ENCODE results near the gene KCNA2.

KCNA2 gene

DNA sequence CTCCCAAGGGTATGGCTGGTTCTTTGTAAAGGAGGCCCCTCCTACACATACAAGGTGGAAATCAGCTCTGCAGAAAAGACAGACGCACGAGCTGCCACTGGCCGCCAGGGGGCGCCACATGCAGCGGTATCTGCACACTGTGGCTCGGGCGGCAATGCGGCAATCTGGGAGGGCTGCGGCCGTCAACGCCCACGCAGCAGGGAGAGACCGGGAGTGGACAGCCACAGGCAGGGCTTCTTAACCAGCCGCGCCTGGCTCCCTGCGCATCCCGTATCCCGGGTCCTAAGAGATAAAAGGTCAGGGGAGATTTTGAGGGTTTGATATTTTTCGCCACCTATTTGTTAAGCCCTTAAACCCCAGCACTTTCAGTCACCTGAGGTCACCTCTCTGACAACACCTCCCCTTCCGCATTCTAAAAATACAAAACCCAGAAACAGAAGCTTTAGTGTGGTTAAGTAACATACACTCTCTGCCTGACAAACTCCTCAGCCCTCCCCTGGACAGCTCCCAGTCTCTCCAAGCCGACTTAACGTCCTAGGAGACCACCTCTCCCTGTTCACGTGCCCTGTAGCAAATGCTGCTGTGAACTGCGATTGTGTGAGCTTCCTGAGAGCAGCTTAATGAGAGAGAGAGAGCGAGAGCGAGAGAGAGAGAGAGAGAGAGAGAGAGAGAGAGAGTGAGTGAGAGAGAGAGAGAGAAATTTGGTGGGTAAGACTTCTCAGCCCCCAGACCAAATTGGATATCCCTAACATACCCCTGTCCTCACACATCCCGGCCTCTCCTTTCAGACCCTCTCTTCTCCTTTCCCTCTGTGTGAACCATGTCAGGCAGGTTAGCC is 13.5 kb upstream of the KCNA2 start:
- no peak overlapping the region for H3K4me3 ChIP-seq
- no peaks in the 10 kb centered on the region for H3K36me3 ChIP-seq (ENCODE audit: insufficient read depth, low read length)
- DNase-seq (ENCODE audit: low read depth, low spot score): no peak
- H3K9me3 ChIP-seq (ENCODE audit: low read depth, low read length): no peaks in the 10 kb centered on the region
- H3K9ac ChIP-seq (ENCODE audit: insufficient read length): no peak overlapping the region
- H3K27ac ChIP-seq: no peak overlapping the region
- TF ChIP-seq FOXP2 (optimal IDR thresholded peaks at IDR 0.05; ENCODE audit: control extremely low read depth, extremely low read length, insufficient read depth) (no peak), POLR2AphosphoS5 (IDR thresholded peaks at IDR 0.05; ENCODE audit: borderline replicate concordance, low read depth, low read length) (no peak), EZH2 (IDR thresholded peaks at IDR 0.05) (no peak)

DNA sequence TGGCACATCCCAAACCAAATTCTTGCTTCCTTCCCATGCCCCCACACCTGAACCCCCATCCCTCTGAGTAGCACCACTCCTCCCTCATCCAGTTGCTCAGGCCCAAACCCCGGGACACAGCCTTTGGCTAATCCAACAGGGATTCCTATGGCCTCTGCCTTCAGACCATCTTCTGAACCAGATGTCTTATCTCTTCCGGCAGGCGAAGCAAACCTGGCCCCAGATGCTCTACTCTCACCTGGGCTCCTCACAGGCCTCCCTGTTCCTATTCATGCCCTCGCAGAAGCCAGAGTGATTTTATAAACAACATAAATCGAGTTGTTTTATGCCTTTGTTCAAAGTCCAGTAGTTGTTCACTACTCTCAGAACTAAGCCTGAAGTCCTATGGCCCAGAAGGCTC is 12.5 kb upstream of the KCNA2 start:
- Histone ChIP-seq H3K9ac (ENCODE audit: insufficient read length) (no peak overlapping the region), H3K9me3 (ENCODE audit: low read depth, low read length) (no peaks in the 10 kb centered on the region), H3K36me3 (ENCODE audit: insufficient read depth, low read length) (no peaks in the 10 kb centered on the region), H3K4me3 (no peak overlapping the region), H3K27ac (no peak overlapping the region)
- TF ChIP-seq EZH2 (IDR thresholded peaks at IDR 0.05) (no peak), POLR2AphosphoS5 (IDR thresholded peaks at IDR 0.05; ENCODE audit: borderline replicate concordance, low read depth, low read length) (no peak), FOXP2 (optimal IDR thresholded peaks at IDR 0.05; ENCODE audit: control extremely low read depth, extremely low read length, insufficient read depth) (no peak)
- DNase-seq (ENCODE audit: low read depth, low spot score): no peak

DNA sequence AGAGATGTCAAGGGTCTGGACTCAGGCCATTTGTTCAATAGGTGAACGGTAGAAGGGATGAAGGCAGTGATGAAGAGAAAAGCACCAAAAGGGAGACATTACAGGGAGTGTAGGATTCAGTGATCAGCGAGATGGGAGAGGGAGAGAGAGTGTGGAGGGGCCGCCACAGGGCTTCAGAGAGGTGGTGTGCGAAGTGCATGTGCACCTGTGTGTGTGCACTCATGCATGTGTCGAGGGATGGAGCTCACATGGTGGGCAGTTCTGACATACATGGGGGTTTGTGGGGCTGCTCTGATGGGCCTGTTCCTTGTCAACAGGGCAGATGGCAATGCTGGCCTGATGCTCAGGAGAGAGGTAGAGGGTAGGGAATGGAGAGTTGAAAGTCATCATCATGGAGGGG is 11.4 kb upstream of the KCNA2 start:
- Histone ChIP-seq H3K36me3 (ENCODE audit: insufficient read depth, low read length) (no peaks in the 10 kb centered on the region), H3K4me3 (no peak overlapping the region)

DNA sequence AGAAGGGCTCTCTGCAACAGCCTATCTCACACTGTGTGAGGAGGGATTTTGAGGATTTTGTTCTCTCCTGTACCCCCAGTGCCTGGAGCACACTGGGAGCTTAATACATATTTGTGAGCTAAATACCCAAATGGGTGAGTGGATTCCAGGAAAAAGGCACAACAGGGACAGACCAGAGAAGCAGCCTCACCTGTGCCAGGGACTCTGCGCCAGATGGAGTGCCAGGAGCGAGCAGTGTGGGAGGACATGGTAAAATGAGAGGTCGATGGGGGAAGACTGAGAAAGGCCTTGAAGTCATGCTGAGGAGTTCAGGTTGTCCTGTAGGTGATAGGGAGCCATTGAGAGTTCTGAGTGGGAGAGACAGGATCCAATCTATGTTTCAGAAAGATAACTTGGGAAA is 11.0 kb upstream of the KCNA2 start:
- TF ChIP-seq POLR2AphosphoS5 (IDR thresholded peaks at IDR 0.05; ENCODE audit: borderline replicate concordance, low read depth, low read length): no peak

More for the DNA sequence above, 11.4 kb upstream of the KCNA2 start:
- Histone ChIP-seq H3K9ac (ENCODE audit: insufficient read length) (no peak overlapping the region), H3K9me3 (ENCODE audit: low read depth, low read length) (no peaks in the 10 kb centered on the region), H3K27ac (no peak overlapping the region)
- TF ChIP-seq POLR2AphosphoS5 (IDR thresholded peaks at IDR 0.05; ENCODE audit: borderline replicate concordance, low read depth, low read length) (no peak), EZH2 (IDR thresholded peaks at IDR 0.05) (no peak), FOXP2 (optimal IDR thresholded peaks at IDR 0.05; ENCODE audit: control extremely low read depth, extremely low read length, insufficient read depth) (no peak)
- no peak for DNase-seq (ENCODE audit: low read depth, low spot score)

DNA sequence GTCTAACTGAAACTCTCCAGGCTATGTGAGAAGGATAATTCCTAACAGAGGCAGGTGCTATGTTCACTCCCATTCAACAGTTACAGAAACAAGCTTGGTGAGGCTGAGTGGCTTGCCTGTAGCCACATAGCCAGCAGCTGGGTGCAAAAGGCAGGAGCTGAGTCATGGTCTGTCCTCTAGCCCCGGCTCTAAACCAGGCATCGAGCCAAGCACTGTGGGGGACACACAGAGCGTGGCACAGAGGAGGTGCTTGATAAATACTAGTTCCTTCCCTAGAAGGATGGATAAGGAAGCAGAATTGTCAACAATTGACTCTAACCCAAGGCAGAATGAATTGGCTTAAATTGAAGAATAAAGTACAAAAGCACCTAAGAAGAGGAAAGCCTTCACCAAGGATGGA is 10.4 kb upstream of the KCNA2 start:
- Histone ChIP-seq H3K9ac (ENCODE audit: insufficient read length) (no peak overlapping the region), H3K9me3 (ENCODE audit: low read depth, low read length) (no peaks in the 10 kb centered on the region), H3K4me3 (no peak overlapping the region), H3K27ac (no peak overlapping the region), H3K36me3 (ENCODE audit: insufficient read depth, low read length) (no peaks in the 10 kb centered on the region)
- TF ChIP-seq POLR2AphosphoS5 (IDR thresholded peaks at IDR 0.05; ENCODE audit: borderline replicate concordance, low read depth, low read length): no peak
- TF ChIP-seq EZH2 (IDR thresholded peaks at IDR 0.05): no peak
- TF ChIP-seq FOXP2 (optimal IDR thresholded peaks at IDR 0.05; ENCODE audit: control extremely low read depth, extremely low read length, insufficient read depth): no peak
- DNase-seq (ENCODE audit: low read depth, low spot score): no peak

More for the DNA sequence above, 11.0 kb upstream of the KCNA2 start:
- no peaks in the 10 kb centered on the region for H3K9me3 ChIP-seq (ENCODE audit: low read depth, low read length)
- H3K4me3 ChIP-seq: no peak overlapping the region
- H3K36me3 ChIP-seq (ENCODE audit: insufficient read depth, low read length): no peaks in the 10 kb centered on the region
- H3K9ac ChIP-seq (ENCODE audit: insufficient read length): no peak overlapping the region
- DNase-seq (ENCODE audit: low read depth, low spot score): no peak
- H3K27ac ChIP-seq: no peak overlapping the region

DNA sequence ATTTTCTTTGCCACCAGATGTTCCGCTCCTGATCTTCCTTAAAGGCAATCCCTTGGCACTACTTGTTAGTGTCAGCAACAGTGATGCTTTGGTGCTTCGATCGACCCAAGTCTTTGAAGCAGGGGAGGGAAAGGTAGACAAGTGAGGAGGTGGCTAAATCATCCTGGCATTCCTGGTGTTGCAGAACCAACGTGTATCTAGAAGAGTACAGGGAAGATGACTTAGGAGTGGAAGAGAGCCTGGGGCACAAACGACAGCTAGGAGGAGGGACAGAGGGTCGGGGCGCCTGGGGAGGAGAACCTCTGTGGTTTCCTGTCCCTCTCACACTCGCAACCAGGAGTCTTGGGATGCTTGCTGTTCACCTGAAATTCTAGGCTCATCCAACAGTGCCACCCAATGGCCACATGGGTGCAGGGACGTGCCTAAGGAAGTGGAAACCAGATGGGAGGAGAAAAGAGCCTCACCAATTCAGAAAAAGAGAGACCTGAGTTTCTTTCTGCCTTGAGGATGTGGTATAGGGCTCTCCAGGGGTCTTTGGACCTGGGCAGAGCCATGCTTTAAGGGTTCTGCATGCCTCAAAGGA is 9.5 kb upstream of the KCNA2 start:
- no peaks in the 10 kb centered on the region for H3K36me3 ChIP-seq (ENCODE audit: insufficient read depth, low read length)
- H3K4me3 ChIP-seq: no peak overlapping the region
- TF ChIP-seq POLR2AphosphoS5 (IDR thresholded peaks at IDR 0.05; ENCODE audit: borderline replicate concordance, low read depth, low read length) (no peak), FOXP2 (optimal IDR thresholded peaks at IDR 0.05; ENCODE audit: control extremely low read depth, extremely low read length, insufficient read depth) (no peak), EZH2 (IDR thresholded peaks at IDR 0.05) (no peak)
- no peak overlapping the region for H3K27ac ChIP-seq
- peak; percentile 73 for DNase-seq (ENCODE audit: low read depth, low spot score)
- no peak overlapping the region for H3K9ac ChIP-seq (ENCODE audit: insufficient read length)
- H3K9me3 ChIP-seq (ENCODE audit: low read depth, low read length): no peaks in the 10 kb centered on the region

DNA sequence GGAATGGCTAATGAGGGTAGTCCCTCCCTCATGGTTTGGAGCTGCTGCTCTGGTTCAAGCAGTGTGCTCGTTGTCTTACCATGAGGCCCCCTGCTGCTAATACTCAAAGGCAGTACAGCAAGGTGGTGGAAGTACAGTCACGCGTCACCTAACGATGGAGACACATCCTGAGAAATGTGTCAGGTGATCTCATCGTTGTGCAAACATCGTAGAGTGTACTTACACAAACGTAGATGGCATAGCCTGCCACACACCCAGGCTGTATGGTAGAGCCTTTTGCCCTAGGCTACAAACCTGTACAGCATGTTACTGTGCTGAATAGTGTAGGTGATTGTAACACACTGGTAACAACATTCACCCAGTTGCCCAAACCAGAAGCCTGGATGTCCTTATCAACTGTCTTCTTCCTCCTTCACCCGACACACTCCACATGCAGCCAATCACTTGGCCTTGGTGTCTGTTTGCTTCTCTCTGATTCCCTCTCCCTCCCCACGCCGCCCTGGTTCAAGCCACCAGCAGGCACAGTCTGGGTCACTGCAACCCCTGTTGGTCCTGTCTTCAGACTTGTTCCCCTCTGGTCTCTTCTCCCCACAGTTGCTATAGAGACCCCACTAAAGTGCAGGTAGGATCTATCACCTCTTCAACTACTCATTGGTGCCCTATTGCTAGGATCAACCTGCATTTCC is 6.0 kb upstream of the KCNA2 start:
- DNase-seq (ENCODE audit: low read depth, low spot score): no peak
- Histone ChIP-seq H3K36me3 (ENCODE audit: insufficient read depth, low read length) (no peaks in the 10 kb centered on the region), H3K4me3 (no peak overlapping the region), H3K27ac (peak overlapping the region; percentile 75; the same call in 1 of the 2 replicates), H3K9me3 (ENCODE audit: low read depth, low read length) (no peaks in the 10 kb centered on the region), H3K9ac (ENCODE audit: insufficient read length) (no peak overlapping the region)
- TF ChIP-seq FOXP2 (optimal IDR thresholded peaks at IDR 0.05; ENCODE audit: control extremely low read depth, extremely low read length, insufficient read depth) (no peak), EZH2 (IDR thresholded peaks at IDR 0.05) (no peak), POLR2AphosphoS5 (IDR thresholded peaks at IDR 0.05; ENCODE audit: borderline replicate concordance, low read depth, low read length) (no peak)

DNA sequence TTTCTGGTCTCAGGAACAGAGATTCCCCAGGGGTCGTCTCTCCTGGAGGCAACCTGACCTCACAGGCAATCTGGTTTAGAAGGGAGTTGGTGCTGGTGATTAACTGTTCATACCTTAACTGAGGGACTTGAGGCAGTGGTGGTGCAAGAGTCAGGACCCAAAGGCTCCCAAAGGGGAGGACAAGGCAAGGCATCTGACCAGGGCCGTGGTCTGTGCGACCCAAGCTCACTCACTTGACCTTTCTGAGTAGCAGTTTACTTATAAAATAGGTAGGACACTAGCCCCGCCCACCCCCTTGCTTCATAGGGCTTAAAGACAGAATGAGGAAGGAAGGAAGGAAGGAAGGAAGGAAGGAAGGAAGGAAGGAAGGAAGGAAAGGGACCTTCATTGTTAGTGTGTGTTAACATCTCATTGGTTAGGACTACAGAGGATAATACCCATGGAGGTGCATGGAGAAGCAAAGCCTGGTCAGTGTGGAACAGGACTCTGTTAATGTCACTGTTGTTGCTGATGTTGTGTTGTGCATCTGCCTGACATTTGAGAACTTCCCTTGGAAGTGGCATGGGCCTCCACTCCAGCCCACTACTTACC is 4.6 kb upstream of the KCNA2 start:
- Histone ChIP-seq H3K9me3 (ENCODE audit: low read depth, low read length) (no peaks in the 10 kb centered on the region), H3K36me3 (ENCODE audit: insufficient read depth, low read length) (no peaks in the 10 kb centered on the region), H3K9ac (ENCODE audit: insufficient read length) (peak overlapping the region; percentile 30), H3K27ac (peak overlapping the region; percentile 95), H3K4me3 (peak overlapping the region; percentile 35)
- no peak for TF ChIP-seq EZH2 (IDR thresholded peaks at IDR 0.05)
- TF ChIP-seq POLR2AphosphoS5 (IDR thresholded peaks at IDR 0.05; ENCODE audit: borderline replicate concordance, low read depth, low read length): peak; percentile 35; the same call in 1 of the 2 replicates
- peak; percentile 84 for DNase-seq (ENCODE audit: low read depth, low spot score)
